IPS-NIHi7 (cell line): ENCODE results near the gene IFNAR1.
"Not testable (repeated sequence)": the region's sequence is repeated elsewhere in the genome, so short reads cannot be mapped to it uniquely, and the experiment has no call there.

Experiments
- DNase-seq: peaks from one replicate; pipeline ENCODE4 v3.0.0; 2012; ENCODE audit warnings: mixed read lengths; ENCODE audit errors: extremely low spot score

Gene IFNAR1

GRCh38 chr21:33375101-33375644, 50.4 kb downstream of the IFNAR1 start:
- DNase-seq, result no peak

DNA sequence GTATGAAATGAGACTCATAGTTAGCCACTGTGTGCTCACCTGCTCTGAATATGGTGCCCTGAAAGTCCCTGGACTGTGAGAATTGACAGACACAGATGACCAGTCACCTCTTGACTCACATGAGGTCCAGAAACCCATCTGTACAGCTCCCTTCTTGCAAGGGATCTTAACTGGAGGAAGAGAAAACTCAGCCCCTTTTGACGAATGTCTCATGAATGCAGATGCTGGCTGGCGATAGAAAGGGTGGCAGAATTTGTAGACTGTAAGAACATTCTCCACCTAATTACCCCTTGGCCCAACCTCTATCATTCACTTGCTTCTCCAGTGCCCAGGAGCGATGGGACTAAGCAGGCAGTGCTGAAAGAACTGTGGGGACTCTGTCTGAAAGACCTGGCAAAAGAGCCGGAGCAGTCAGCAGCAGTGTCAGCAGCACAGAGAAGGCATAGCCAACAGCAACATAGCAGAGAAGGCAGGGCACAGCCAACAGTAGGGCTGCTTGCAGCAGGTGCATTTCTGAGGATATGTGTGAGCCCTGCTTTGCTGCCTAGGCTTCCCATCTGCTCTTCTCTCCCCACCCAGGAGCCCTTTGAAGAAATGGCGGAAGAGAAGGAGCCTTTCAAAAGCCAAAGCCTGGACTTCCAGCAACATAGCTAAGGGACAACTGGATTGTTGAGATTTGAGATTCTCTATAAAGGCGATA, 52.6 kb downstream of the IFNAR1 start:
- DNase-seq, result no peak

DNA sequence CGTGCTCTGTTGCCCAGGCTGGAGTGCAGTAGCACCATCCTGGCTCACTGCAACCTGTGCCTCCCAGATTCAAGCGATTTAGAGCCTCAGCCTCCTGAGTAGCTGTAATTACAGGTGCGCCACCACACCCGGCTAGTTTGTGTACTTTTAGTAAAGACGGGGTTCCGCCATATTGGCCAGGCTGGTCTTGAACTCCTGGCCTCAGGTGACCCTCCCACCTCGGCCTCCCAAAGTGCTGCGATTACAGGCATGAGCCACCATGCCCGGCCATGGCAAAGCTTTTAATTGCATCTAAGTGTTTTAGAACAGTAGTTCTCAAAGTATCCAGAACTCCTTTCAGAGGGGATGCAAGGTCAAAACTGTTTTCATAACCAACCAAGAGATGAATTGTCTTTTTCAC, 53.3 kb downstream of the IFNAR1 start:
- DNase-seq, result no peak

DNA sequence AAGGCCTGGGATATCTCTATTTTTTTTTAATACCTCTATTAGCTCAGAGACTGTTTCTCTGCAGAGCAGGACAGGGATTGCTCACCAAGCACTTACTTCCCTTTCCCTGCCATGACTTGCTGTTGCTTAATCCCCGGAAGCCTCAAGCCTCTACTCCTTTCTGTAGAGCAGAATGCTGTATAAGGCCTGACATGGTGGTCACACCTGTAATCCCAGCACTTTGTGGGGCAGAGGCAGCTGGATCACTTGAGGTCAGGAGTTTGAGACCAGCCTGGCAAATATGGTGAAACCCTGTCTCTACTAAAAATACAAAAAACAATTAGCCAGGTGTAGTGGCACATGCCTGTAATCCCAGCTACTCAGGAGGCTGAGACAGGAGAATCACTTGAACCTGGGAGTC, 55.2 kb downstream of the IFNAR1 start:
- not testable (repeated sequence) for DNase-seq

DNA sequence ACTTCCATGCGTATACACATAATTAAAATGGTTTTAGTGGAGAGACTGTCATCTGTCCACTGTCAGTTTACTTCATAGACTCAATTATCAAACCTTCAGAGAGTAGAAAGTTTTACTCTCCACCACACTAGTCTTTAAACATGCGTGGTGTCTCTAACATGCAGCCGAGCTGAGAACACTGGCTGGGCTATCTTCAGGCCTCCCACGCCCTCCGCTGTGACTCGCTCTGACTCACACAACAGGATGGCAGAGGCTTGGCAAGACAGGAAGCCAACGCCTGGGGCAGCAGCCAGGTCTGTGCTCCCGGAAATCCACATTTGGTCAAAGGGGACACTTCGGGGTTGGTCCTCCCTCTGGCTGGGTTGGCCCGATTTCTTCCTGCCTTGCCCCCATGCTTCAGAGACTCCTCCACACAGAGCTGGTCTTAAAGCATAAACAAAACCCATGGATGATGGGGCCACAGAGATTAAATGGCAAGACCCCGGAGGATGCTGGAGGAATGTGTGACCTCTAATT, 55.8 kb downstream of the IFNAR1 start:
- DNase-seq, result peak; percentile 56

GRCh38 chr21:33381381-33381780, 56.6 kb downstream of the IFNAR1 start:
- DNase-seq, result not testable (repeated sequence)

GRCh38 chr21:33383056-33383888, 58.5 kb downstream of the IFNAR1 start:
- DNase-seq, result no peak

- DNase-seq, result no peak
Measured at GRCh38 chr21:33384841-33385331, 60.1 kb downstream of the IFNAR1 start.

- DNase-seq, result peak; percentile 64
Measured at GRCh38 chr21:33386222-33386784, 61.5 kb downstream of the IFNAR1 start.

- no peak for DNase-seq
Measured at GRCh38 chr21:33387294-33387693, 62.5 kb downstream of the IFNAR1 start.

- no peak for DNase-seq
Measured at GRCh38 chr21:33388188-33388587, 63.4 kb downstream of the IFNAR1 start.

DNA sequence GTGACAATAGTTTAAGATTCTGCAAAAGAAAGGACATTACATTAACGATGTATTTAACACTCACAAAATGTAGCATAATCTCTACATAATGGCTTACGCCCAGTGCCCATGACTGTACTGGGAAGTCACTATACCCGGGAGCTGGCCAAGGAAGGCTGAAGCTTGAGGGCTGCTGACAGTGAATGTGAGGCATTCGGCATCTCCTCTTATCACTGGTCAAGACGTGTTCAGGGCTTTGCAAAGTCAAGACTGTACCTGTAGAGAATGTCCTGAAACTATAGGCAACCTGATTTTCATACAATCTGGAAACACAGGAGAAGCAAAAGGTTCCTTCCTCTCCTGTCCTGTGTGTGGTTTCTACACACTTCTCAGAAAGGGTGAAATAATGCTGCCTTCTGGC, 65.7 kb downstream of the IFNAR1 start:
- no peak for DNase-seq

- no peak for DNase-seq
Measured at GRCh38 chr21:33391656-33392055, 66.9 kb downstream of the IFNAR1 start.

- no peak for DNase-seq
Measured at GRCh38 chr21:33392284-33392985, 67.7 kb downstream of the IFNAR1 start.

DNA sequence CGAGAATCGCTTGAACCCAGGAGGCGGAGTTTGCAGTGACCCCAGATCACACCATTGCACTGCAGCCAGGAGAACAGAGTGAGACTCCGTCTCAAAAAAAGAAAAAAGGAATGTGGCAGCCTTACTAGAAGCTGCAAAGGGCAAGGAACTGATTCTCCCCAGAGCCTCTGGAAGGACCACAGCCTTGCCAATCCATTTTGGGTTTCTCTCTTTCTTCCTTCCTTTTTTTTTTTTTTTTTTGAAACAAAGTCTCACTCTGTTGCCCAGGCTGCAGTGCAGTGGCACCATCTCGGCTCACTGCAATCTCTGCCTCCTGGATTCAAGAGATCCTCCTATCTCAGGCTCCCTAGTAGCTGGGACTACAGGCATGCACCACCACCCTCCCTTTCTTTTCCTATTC, 68.6 kb downstream of the IFNAR1 start:
- DNase-seq, result no peak

- DNase-seq, result no peak
Measured at GRCh38 chr21:33394260-33394659, 69.5 kb downstream of the IFNAR1 start.

DNA sequence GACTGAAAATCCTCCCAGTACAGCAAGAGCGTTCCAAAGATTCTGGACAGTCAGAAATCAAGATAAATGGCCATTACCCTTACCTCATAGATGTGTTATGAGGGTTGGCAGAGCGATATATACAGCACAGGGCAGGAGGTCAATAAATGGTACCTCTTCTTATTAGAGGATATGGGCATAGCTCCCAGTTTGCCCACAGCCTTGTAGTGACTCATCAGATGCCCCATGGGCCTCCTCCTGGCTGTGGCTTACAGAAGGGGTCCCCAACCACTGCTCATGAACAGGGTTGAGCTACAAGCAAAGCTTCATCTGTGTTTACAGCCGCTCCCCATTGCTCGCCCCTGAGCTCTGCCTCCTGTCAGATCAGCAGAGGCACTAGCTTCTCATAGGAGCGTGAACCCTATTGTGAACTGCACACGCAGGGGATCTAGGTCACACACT, 71.1 kb downstream of the IFNAR1 start:
- no peak for DNase-seq

GRCh38 chr21:33396436-33396835, 71.7 kb downstream of the IFNAR1 start:
- DNase-seq, result no peak

DNA sequence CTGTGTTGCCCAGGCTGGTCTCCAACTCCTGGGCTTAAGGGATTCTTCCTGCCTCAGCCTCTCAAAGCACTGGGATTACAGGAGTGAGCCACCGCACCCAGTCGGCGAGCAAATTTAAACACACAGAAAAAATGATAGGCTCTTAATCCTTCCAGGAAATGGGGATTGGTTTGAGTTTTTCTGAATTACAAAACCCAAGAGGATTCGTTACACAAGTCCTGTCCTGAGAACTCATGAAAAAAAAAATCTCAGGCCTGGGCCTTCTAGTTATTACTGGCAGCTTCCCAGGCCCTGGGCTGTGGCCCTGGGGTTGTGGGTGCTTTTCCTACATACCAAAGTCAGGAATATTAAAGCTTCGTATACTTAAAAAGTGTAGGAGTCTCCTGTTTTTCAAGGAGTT, 72.2 kb downstream of the IFNAR1 start:
- no peak for DNase-seq

- no peak for DNase-seq
Measured at GRCh38 chr21:33397717-33398116, 72.9 kb downstream of the IFNAR1 start.

DNA sequence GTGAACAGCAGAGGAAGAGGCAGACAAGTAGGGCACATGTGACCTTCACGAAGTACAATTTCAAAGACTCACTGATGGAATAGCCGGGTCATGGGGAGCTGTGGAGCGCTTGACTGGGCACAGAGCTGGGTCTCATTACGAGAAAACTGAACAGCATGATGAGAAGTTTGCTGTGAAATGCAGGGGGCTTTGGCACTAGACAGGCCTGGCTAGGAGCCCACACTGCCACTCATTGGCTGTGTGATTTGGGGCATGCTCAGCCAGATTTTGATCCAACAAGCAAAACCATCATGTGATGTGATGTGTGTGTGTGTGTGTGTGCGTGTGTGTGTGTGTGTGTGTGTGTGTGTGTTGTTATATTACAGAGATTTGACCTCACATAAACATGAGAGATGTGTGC, 73.6 kb downstream of the IFNAR1 start:
- no peak for DNase-seq

DNA sequence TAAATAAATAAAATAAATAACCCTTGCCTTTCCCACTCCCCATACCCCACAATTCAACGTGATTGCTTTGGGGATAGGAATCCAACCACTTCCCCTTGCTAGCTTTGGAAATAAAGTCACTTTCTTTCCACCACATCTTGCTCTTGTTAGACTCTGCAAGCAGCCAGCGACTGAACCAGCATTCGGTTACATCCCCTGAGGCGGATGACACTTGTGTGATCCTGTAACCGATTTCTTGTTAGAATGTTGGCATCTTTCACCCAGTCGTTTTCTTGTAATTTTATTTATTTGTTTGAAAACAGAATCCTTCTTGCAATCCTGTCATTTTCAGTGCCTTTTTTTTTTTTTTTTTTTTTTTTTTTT, 76.8 kb downstream of the IFNAR1 start:
- DNase-seq, result no peak
